ENCODE measurements around the gene COL27A1.

The COL27A1 gene

DNA sequence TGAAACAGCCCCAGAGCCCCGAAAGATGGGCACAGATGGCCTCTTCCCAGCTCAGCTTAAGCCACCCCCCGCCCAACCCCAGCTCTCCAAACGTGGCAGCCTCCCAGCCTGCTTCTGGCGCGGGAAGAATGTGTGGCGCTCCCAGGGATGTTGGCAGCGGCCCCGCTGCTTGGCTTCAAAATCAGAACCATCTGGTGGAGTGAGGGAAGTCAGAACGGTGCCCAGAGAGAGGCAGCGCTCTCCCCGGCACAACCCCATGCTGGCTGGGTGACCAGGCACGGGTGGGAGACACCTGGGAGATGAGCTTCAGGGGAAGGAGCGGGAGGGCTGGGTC lies 94.9 kb downstream of the COL27A1 start:
- DNase-seq: no peak

DNA sequence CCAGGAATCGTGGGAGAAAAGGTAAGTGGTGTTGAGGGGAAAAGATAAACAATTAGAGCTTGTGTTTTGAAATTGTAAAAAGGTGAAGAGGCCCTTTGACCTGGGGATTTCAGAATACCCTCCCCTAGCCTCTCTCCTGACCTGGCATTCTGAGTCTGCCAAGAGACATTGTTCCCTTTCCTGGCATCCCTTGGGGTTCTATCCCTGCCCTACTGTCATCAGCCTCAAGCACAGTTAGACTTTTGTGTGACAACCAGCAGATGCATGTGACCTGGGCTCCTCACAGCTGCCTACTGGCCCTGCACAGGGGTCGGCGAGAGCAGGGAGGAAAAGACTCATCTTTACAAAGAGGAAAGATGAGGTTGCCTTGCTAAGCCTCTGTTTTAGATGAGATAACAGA lies 95.3 kb downstream of the COL27A1 start:
- no peak for DNase-seq

- no peak for DNase-seq
These were observed 97.1 kb downstream of the COL27A1 start for GRCh38 chr9:114252394-114252793.

GRCh38 chr9:114256827-114257328 lies 101.5 kb downstream of the COL27A1 start:
- no peak for DNase-seq

DNA sequence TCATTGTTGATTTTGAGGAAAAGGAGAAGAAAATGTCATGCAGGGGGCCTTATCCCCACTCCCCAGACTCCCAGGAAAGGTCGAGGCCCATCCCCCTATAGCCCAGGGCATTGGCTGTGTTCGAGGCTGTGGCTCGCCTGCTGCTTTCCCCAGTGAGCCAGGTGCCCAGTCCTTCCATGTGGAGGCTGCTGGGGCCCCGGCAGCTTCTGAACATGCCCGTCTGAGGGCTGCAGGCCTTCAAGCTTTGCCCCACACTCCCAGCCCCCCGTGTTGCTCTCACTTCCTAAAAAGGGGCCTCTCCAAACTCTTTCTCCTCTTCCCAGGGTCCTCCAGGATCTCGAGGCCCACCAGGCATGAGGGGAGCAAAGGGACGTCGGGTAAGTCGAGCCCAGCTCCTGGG lies 102.9 kb downstream of the COL27A1 start:
- DNase-seq: no peak

DNA sequence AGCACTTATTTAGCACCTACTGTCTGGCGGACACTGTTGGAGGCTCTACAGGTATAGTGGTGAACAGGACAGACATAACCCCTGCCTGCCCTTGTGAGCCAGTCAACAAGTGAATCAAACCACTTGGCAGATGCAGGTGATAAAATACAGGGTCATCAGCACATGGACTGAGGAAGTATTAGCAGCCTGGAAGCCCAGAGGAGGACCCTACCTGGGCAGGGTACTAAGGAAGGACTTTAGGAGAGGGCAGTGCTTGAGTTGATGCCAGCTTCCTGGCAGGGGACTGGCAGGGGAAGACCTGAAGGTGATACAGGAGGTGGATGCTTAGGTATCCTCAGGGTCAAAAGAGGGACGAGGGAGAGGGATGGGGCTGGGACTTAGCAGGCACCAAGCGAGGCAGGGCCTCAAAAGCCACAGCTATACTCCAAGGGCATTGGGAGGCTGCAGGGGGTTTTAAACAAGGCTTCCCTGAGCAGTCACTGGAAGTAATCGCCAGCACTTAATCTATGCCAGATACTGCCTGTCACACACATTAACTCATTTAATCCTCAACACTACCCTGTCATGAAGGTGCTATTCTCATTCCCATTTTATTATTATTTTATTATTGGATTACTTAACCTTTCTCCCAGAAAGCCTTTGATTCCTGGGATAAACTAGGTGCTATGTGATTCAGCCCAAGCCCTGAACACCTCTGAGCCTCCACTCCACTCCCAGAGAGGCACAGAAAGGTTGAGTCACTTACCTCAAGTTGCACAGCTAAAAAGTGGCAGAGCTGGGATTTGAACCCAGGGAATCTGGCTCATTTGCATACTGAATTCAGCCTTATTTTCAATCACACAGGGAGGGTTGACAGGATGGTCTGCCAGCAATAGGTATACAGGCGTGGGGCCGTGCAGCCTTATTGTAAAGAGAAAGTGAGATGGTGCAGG lies 103.8 kb downstream of the COL27A1 start:
- no peak for DNase-seq

DNA sequence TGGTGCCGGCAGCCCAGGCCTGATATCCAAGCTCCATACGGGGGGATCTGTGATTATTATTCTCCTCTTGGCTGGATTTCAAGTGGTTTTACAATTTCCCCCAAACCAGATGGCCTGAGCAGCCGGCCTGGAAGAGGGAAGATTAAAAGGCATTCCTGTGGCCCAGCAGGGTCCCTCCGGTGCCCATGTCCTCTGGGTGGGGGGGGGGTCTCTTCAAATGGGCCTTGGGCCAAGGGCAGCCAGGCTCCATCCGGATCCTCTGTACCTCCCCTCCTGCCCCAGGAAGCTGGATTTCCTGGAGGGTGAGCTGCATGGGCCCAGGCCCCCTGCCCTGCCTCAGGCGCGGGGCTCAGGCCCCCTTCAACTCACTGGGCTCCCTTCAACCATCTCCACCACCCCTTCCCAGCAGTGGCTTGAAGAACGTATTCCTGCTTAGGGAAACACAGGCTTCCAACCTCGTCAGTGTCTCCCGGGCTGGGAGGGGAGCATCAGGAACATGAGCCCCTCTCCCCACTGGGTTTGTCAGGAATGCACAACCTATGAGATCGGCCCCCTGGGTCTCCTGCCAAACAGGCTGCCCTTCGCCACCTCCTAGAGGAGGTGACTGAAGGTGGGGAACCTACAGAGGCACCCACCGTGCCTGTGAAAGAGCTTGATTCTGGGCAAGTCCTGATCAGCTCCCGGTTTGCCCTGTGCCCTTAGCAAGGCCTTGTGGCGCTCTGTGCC lies 104.6 kb downstream of the COL27A1 start:
- DNase-seq: no peak

GRCh38 chr9:114261026-114261425 lies 105.7 kb downstream of the COL27A1 start:
- DNase-seq: no peak

- no peak for DNase-seq
These were observed 106.7 kb downstream of the COL27A1 start for GRCh38 chr9:114261987-114262386.

DNA sequence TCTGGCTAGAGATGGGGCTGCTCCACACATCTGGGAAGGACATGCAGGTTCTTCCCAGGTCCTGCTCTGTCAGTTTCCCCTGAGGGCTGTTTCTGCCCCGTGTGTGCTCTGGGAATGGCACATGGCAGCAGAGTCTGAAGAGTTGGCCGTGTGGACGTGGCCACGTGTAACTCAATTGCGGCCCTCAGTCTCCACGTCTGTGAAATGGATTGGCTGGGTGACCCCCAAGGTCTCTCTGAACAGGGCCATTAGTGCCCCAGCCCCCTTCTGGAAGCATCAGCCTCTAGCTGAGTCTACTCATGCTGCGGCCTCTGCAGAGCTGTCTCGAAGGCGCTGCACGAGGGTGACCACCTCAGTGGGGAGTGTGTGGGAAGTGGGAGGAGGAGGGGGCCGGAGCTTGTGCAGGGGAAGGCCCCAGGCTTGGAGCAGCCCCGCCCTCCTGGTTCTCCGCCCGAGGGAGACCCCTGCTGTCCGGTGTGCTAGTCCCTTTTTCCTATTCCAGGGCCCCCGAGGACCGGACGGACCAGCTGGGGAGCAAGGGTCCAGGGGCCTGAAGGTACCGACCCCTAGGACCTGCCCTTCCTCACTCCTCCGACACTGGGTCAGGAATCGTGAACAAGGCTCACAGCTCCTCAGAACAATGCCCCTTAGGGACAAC lies 108.6 kb downstream of the COL27A1 start:
- DNase-seq: no peak

GRCh38 chr9:114264806-114265550 lies 109.6 kb downstream of the COL27A1 start:
- DNase-seq: no peak

GRCh38 chr9:114266969-114267368 lies 111.6 kb downstream of the COL27A1 start:
- no peak for DNase-seq

- no peak for DNase-seq
These were observed 113.7 kb downstream of the COL27A1 start for GRCh38 chr9:114269023-114269422.

DNA sequence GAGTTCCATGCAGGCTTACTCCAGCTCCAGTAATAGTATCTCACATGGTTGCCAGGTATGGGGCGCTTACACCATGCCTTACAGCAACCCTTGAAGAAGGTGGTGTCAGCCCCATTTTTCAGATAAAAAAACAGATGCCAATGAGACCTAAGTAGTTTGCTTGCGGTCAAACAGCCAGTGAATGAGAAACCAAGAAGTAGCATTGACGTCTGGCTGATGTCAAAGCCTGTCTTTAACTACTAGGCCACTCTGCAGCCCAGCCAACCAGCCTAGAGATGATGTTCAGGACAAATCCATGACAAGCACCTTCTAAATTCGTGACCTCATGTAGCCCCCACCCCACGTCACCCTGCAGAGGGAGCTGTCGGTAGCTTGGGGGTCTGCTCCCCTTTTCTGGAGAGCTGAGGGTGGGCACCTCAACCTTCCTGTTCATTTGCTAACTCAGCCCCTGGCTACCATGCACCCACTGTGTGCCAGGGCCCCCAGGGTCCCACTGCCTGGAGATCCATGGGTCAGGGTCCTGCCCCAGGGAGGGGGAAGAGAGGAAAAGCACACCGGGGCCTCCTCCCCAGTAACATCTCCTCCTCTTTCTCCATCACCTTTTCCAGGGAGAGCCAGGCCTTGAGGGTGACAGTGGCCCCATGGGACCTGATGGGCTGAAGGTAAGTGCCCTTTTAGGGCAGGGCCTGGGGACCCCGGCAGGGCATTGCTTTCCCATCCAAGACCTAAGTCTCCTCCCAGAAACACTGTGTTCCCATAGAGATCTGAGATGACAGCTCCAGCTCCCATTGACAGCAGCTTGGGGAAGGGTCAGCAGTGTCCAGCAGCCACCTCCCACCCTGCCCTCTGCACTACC lies 115.0 kb downstream of the COL27A1 start:
- DNase-seq: no peak

- DNase-seq: peak; percentile 31
These were observed 116.5 kb downstream of the COL27A1 start for GRCh38 chr9:114271556-114272510.

GRCh38 chr9:114272739-114273431 lies 117.5 kb downstream of the COL27A1 start:
- DNase-seq: no peak

GRCh38 chr9:114273461-114273881 lies 118.1 kb downstream of the COL27A1 start:
- DNase-seq: no peak

DNA sequence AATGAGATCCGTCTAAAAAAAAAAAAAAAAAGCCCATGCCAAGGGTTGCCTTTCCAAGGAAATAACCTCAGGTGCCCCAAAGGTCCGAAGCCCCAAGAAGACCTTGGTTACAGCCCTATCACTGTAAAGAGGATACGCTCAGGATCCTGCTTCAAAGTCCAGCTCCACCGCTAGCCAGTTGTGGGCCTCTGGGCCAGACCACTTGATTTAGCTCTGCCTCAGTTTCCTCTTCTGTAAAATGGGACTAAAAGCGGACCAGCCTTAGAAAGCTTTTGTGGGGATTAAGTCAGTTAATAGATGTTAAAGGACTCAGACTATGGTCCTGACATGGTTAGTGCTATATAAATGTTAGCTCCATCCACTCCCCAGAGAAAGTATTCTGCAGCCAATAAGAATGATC lies 118.9 kb downstream of the COL27A1 start:
- DNase-seq: no peak

GRCh38 chr9:114275246-114276004 lies 120.1 kb downstream of the COL27A1 start:
- DNase-seq: no peak

Measured in HCEC 1CT (cell line).